Right lobe of liver (tissue), 4 donors: ENCODE measurements around the gene GRN.

Experiments
- POLR2A ChIP-seq: fragments of 450-650 bp; IDR thresholded peaks from one replicate; pipeline ENCODE4 v1.6.1; 2017; ENCODE audit warnings: antibody characterized with exemption, mild to moderate bottlenecking
- TF ChIP-seq, protein P1 (sequence below), 4 donors: fragments of 200-600 bp in 3 of 4; fragments of 450-650 bp in 1 of 4; IDR thresholded peaks; one replicate each; pipeline versions ENCODE4 v1.5.1 to v1.8.0; 2016 to 2022; ENCODE audit warnings: antibody characterized with exemption in 4 of 4, mild to moderate bottlenecking in 2 of 4
- donor health status: DM: no; HTN: no; CAD: no.
- donor health status: DM: no; HTN: no; CAD: no.
- donor health status: DM: no; HTN: yes; CAD: no.

DNA sequence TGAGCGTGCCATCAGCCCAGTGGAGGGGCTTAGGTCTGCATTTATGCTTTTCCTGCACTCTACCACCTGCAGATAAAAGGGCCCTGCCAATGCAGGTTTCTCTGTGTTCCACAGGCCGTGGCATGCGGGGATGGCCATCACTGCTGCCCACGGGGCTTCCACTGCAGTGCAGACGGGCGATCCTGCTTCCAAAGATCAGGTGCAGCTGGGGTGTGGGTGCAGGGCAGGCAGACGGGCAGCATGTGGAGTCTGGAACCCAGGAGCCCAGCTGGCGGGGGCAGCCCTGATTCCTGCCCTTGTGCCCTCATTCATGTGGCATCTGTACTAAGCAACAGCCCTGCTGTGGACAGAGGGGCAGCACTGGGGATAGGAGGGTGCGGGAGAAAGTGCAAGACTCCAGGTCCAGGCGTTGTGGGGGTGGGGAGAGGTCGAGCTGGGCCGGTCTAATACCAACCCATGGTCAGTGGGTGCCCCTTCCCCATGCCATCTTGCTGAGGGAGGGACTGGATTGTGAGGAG lies 4.5 kb downstream of the GRN start:
- TF ChIP-seq, protein P1, sequence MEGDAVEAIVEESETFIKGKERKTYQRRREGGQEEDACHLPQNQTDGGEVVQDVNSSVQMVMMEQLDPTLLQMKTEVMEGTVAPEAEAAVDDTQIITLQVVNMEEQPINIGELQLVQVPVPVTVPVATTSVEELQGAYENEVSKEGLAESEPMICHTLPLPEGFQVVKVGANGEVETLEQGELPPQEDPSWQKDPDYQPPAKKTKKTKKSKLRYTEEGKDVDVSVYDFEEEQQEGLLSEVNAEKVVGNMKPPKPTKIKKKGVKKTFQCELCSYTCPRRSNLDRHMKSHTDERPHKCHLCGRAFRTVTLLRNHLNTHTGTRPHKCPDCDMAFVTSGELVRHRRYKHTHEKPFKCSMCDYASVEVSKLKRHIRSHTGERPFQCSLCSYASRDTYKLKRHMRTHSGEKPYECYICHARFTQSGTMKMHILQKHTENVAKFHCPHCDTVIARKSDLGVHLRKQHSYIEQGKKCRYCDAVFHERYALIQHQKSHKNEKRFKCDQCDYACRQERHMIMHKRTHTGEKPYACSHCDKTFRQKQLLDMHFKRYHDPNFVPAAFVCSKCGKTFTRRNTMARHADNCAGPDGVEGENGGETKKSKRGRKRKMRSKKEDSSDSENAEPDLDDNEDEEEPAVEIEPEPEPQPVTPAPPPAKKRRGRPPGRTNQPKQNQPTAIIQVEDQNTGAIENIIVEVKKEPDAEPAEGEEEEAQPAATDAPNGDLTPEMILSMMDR (IDR thresholded peaks at IDR 0.05) = no peak
- no peak for TF ChIP-seq POLR2A
